Lower leg skin (tissue), 3 donors: ENCODE data around the gene ANKRD23.

ENCODE experiments used
- CTCF ChIP-seq, 3 donors: fragments of 450-650 bp; IDR thresholded peaks; one replicate each; pipeline ENCODE4 v1.5.1; 2016; ENCODE audit warnings: antibody characterized with exemption in 3 of 3, mild to moderate bottlenecking in 3 of 3, moderate library complexity in 2 of 3
- POLR2A ChIP-seq, 2 donors: fragments of 450-650 bp; IDR thresholded peaks; one replicate each; pipeline ENCODE4 v1.6.1; 2016 to 2017; ENCODE audit warnings: antibody characterized with exemption in 2 of 2, mild to moderate bottlenecking in 1 of 2, moderate library complexity in 1 of 2

GRCh38 chr2:96809216-96809882 is 34.5 kb downstream of the ANKRD23 start:
- TF ChIP-seq POLR2A (IDR thresholded peaks at IDR 0.05) (no peak), CTCF (IDR thresholded peaks at IDR 0.05) (no peak)
